ENCODE data around the gene SFI1. TPM values are rescaled to one million over a fixed set of nuclear protein-coding genes. Genes with fewer than 3 reads are reported as not detected.

SFI1 gene, protein sequence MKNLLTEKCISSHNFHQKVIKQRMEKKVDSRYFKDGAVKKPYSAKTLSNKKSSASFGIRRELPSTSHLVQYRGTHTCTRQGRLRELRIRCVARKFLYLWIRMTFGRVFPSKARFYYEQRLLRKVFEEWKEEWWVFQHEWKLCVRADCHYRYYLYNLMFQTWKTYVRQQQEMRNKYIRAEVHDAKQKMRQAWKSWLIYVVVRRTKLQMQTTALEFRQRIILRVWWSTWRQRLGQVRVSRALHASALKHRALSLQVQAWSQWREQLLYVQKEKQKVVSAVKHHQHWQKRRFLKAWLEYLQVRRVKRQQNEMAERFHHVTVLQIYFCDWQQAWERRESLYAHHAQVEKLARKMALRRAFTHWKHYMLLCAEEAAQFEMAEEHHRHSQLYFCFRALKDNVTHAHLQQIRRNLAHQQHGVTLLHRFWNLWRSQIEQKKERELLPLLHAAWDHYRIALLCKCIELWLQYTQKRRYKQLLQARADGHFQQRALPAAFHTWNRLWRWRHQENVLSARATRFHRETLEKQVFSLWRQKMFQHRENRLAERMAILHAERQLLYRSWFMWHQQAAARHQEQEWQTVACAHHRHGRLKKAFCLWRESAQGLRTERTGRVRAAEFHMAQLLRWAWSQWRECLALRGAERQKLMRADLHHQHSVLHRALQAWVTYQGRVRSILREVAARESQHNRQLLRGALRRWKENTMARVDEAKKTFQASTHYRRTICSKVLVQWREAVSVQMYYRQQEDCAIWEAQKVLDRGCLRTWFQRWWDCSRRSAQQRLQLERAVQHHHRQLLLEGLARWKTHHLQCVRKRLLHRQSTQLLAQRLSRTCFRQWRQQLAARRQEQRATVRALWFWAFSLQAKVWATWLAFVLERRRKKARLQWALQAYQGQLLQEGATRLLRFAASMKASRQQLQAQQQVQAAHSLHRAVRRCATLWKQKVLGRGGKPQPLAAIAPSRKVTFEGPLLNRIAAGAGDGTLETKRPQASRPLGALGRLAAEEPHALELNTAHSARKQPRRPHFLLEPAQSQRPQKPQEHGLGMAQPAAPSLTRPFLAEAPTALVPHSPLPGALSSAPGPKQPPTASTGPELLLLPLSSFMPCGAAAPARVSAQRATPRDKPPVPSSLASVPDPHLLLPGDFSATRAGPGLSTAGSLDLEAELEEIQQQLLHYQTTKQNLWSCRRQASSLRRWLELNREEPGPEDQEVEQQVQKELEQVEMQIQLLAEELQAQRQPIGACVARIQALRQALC
- 6.6 to 12.0 TPM (median 10.7 TPM) in 3 replicates for polyA plus RNA-seq
- 7.3 TPM for polyA plus RNA-seq (2011; ENCODE audit: low read depth)
- polyA plus RNA-seq (2011; cell fraction: cytosol; rRNA removed): 2.5 and 2.7 TPM in 2 replicates
- 58.3 and 59.4 TPM in 2 replicates for polyA plus RNA-seq (2011; cell fraction: nucleus; rRNA removed)
- 5.8 and 9.0 TPM in 2 replicates for polyA plus RNA-seq (2012; ENCODE audit: low replicate concordance)
- polyA minus RNA-seq: 11.3 to 27.6 TPM (median 26.5 TPM) in 3 replicates
- polyA minus RNA-seq (2011; cell fraction: cytosol; rRNA and poly(A)+ RNA removed): 8.8 TPM
- polyA minus RNA-seq (2011; cell fraction: nucleus; rRNA and poly(A)+ RNA removed): 22.3 and 30.6 TPM in 2 replicates

- Histone ChIP-seq H3K9me3 (ENCODE audit: control insufficient read depth, low read depth, low read length) (no peaks in the 10 kb centered on the region), H3K79me2 (ENCODE audit: control insufficient read depth, insufficient read depth, low read length) (peaks cover 12% of the 10 kb centered on the region), H3K27ac (ENCODE audit: control insufficient read depth, insufficient read depth, low read length) (peak within 1 kb of the TSS; percentile 71), H3K9me1 (ENCODE audit: control insufficient read depth, extremely low read depth, insufficient read depth, low read length) (no peaks in the 10 kb centered on the region), H3K9ac (ENCODE audit: control insufficient read depth, extremely low read depth, insufficient read depth, low read length) (peak within 1 kb of the TSS; percentile 85), H3K4me3 (ENCODE audit: control insufficient read depth in 2 of 3, extremely low read depth in 1 of 3, insufficient read depth in 2 of 3, low read depth in 1 of 3, low read length in 3 of 3) (peak within 1 kb of the TSS; percentile 55 to 86 (median 77)), H3K36me3 (ENCODE audit: control insufficient read depth in 2 of 2, extremely low read depth in 1 of 2, insufficient read depth in 2 of 2, low read length in 2 of 2) (no peaks in the 10 kb centered on the region), H3K4me1 (ENCODE audit: control insufficient read depth, extremely low read depth, insufficient read depth, low read length) (peaks cover 15% of the 10 kb centered on the region), H3K27me3 (ENCODE audit: control insufficient read depth, extremely low read depth, insufficient read depth, low read length) (no peaks in the 10 kb centered on the region), H3K4me2 (ENCODE audit: control insufficient read depth, extremely low read depth, insufficient read depth, low read depth, low read length) (peak within 1 kb of the TSS; percentile 94), H2AFZ (ENCODE audit: control insufficient read depth, low read length) (peak within 1 kb of the TSS; percentile 94), H4K20me1 (ENCODE audit: control insufficient read depth, extremely low read depth, insufficient read depth, low read length) (no peaks in the 10 kb centered on the region)
- FAIRE-seq: peak; percentile 59
- DNase-seq (ENCODE audit: low read depth, low spot score): no peak
- dilution Hi-C loops (cut with MboI; ENCODE audit: extremely low pct_ligation_motif_present, low sequenced_read_pairs): no loop called here
- TF ChIP-seq, protein P1, sequence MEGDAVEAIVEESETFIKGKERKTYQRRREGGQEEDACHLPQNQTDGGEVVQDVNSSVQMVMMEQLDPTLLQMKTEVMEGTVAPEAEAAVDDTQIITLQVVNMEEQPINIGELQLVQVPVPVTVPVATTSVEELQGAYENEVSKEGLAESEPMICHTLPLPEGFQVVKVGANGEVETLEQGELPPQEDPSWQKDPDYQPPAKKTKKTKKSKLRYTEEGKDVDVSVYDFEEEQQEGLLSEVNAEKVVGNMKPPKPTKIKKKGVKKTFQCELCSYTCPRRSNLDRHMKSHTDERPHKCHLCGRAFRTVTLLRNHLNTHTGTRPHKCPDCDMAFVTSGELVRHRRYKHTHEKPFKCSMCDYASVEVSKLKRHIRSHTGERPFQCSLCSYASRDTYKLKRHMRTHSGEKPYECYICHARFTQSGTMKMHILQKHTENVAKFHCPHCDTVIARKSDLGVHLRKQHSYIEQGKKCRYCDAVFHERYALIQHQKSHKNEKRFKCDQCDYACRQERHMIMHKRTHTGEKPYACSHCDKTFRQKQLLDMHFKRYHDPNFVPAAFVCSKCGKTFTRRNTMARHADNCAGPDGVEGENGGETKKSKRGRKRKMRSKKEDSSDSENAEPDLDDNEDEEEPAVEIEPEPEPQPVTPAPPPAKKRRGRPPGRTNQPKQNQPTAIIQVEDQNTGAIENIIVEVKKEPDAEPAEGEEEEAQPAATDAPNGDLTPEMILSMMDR (optimal IDR thresholded peaks at IDR 0.05 in 1 of 3, IDR thresholded peaks at IDR 0.05 in 1 of 3, conservative IDR thresholded peaks at IDR 0.05 in 1 of 3; ENCODE audit: extremely low read depth in 1 of 3, insufficient read depth in 2 of 3, low read length in 3 of 3): peak; percentile 21 to 55 (median 34)
- TF ChIP-seq EZH2 (IDR thresholded peaks at IDR 0.05; ENCODE audit: low read length): no peak
Measured at GRCh38 chr22:31496007-31496734, at the start of gene SFI1. TSS of gene SFI1 (plus strand) at chr22:31496536. CDS start at chr22:31508285, 11,749 bp downstream.

- DNase-seq (ENCODE audit: low read depth, low spot score): no peak
- no peak overlapping the region for H2AFZ ChIP-seq (ENCODE audit: control insufficient read depth, low read length)
- H3K9me3 ChIP-seq (ENCODE audit: control insufficient read depth, low read depth, low read length): no peaks in the 10 kb centered on the region
- H3K27ac ChIP-seq (ENCODE audit: control insufficient read depth, insufficient read depth, low read length): no peak overlapping the region
- no peak for TF ChIP-seq EZH2 (IDR thresholded peaks at IDR 0.05; ENCODE audit: low read length)
- TF ChIP-seq, protein P1 (optimal IDR thresholded peaks at IDR 0.05 in 1 of 3, IDR thresholded peaks at IDR 0.05 in 1 of 3, conservative IDR thresholded peaks at IDR 0.05 in 1 of 3; ENCODE audit: extremely low read depth in 1 of 3, insufficient read depth in 2 of 3, low read length in 3 of 3): no peak
- H3K4me1 ChIP-seq (ENCODE audit: control insufficient read depth, extremely low read depth, insufficient read depth, low read length): no peaks in the 10 kb centered on the region
- no peaks in the 10 kb centered on the region for H3K27me3 ChIP-seq (ENCODE audit: control insufficient read depth, extremely low read depth, insufficient read depth, low read length)
- no peaks in the 10 kb centered on the region for H3K9me1 ChIP-seq (ENCODE audit: control insufficient read depth, extremely low read depth, insufficient read depth, low read length)
- peaks cover 16 to 30% of the 10 kb centered on the region in 2 experiments for H3K36me3 ChIP-seq (ENCODE audit: control insufficient read depth in 2 of 2, extremely low read depth in 1 of 2, insufficient read depth in 2 of 2, low read length in 2 of 2)
- dilution Hi-C loops (cut with MboI; ENCODE audit: extremely low pct_ligation_motif_present, low sequenced_read_pairs): no loop called here
- no peaks in the 10 kb centered on the region for H4K20me1 ChIP-seq (ENCODE audit: control insufficient read depth, extremely low read depth, insufficient read depth, low read length)
- no peaks in the 10 kb centered on the region for H3K79me2 ChIP-seq (ENCODE audit: control insufficient read depth, insufficient read depth, low read length)
- no peak overlapping the region for H3K4me2 ChIP-seq (ENCODE audit: control insufficient read depth, extremely low read depth, insufficient read depth, low read depth, low read length)
- H3K9ac ChIP-seq (ENCODE audit: control insufficient read depth, extremely low read depth, insufficient read depth, low read length): no peak overlapping the region
- FAIRE-seq: no peak
- H3K4me3 ChIP-seq (ENCODE audit: control insufficient read depth in 2 of 3, extremely low read depth in 1 of 3, insufficient read depth in 2 of 3, low read depth in 1 of 3, low read length in 3 of 3): no peak overlapping the region
Measured at GRCh38 chr22:31446767-31447166, 49.6 kb upstream of the SFI1 start.
